Measurements from ENCODE around the gene PRKD2.
"Not testable (repeated sequence)": the region's sequence is repeated elsewhere in the genome, so short reads cannot be mapped to it uniquely, and the experiment has no call there.

The PRKD2 gene

DNA sequence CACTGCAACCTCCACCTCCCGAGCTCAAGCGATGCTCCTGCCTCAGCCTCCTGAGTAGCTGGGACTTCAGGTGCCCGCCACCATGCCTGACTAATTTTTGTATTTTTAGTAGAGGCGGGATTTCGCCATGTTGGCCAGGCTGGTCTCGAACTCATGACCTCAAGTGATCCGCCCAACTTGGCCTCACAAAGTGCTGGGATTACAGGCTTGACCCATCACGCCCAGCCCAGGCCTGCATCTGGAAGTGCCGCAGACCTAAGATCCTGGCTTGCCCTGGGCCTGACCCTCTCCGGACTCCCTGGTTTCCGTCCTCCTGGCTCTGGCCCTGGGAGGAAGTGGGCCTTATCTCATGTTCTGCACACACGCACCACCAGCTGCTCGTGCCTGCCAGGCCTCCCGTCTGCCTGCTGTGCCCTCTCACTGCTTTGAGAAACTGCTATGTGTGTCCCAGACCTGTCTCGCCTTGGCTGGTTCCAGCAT lies 87.3 kb downstream of the PRKD2 start:
- Histone ChIP-seq H3K4me1 (ENCODE audit: control insufficient read depth in 1 of 2, insufficient read depth in 1 of 2, low read depth in 1 of 2, low read length in 1 of 2) (peaks cover 9 to 15% of the 10 kb centered on the region in 2 experiments), H3K27ac (no peak overlapping the region)

GRCh38 chr19:46628970-46629369 lies 87.9 kb downstream of the PRKD2 start:
- not testable (repeated sequence) for H3K36me3 ChIP-seq; H3K4me1 ChIP-seq (ENCODE audit: control insufficient read depth in 1 of 2, insufficient read depth in 1 of 2, low read depth in 1 of 2, low read length in 1 of 2); H3K4me3 ChIP-seq (ENCODE audit: low read depth in 1 of 2, low read length in 1 of 2); H3K27ac ChIP-seq; H3K9me3 ChIP-seq
- H3K27me3 ChIP-seq, result peaks cover 63% of the 10 kb centered on the region

More for the DNA sequence above, 87.3 kb downstream of the PRKD2 start:
- no peaks in the 10 kb centered on the region for H3K9me3 ChIP-seq
- TF ChIP-seq, protein P1, sequence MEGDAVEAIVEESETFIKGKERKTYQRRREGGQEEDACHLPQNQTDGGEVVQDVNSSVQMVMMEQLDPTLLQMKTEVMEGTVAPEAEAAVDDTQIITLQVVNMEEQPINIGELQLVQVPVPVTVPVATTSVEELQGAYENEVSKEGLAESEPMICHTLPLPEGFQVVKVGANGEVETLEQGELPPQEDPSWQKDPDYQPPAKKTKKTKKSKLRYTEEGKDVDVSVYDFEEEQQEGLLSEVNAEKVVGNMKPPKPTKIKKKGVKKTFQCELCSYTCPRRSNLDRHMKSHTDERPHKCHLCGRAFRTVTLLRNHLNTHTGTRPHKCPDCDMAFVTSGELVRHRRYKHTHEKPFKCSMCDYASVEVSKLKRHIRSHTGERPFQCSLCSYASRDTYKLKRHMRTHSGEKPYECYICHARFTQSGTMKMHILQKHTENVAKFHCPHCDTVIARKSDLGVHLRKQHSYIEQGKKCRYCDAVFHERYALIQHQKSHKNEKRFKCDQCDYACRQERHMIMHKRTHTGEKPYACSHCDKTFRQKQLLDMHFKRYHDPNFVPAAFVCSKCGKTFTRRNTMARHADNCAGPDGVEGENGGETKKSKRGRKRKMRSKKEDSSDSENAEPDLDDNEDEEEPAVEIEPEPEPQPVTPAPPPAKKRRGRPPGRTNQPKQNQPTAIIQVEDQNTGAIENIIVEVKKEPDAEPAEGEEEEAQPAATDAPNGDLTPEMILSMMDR (IDR thresholded peaks at IDR 0.05), result no peak
- H3K4me3 ChIP-seq (ENCODE audit: low read depth in 1 of 2, low read length in 1 of 2), result no peak overlapping the region
- H3K36me3 ChIP-seq, result no peaks in the 10 kb centered on the region
- H3K27me3 ChIP-seq, result peaks cover 63% of the 10 kb centered on the region

GRCh38 chr19:46626446-46626845 lies 90.5 kb downstream of the PRKD2 start:
- Histone ChIP-seq H3K9me3 (no peaks in the 10 kb centered on the region), H3K4me3 (ENCODE audit: low read depth in 1 of 2, low read length in 1 of 2) (no peak overlapping the region), H3K36me3 (no peaks in the 10 kb centered on the region), H3K27ac (no peak overlapping the region), H3K4me1 (ENCODE audit: control insufficient read depth in 1 of 2, insufficient read depth in 1 of 2, low read depth in 1 of 2, low read length in 1 of 2) (no peaks in the 10 kb centered on the region), H3K27me3 (peaks cover 38% of the 10 kb centered on the region)
- TF ChIP-seq, protein P1 (IDR thresholded peaks at IDR 0.05), result no peak

- Histone ChIP-seq H3K27me3 (peaks cover 31% of the 10 kb centered on the region), H3K9me3 (no peaks in the 10 kb centered on the region), H3K4me1 (ENCODE audit: control insufficient read depth in 1 of 2, insufficient read depth in 1 of 2, low read depth in 1 of 2, low read length in 1 of 2) (no peaks in the 10 kb centered on the region), H3K27ac (no peak overlapping the region), H3K4me3 (ENCODE audit: low read depth in 1 of 2, low read length in 1 of 2) (no peak overlapping the region), H3K36me3 (no peaks in the 10 kb centered on the region)
- TF ChIP-seq, protein P1 (IDR thresholded peaks at IDR 0.05), result no peak
Measured at GRCh38 chr19:46625731-46626130, 91.2 kb downstream of the PRKD2 start.

GRCh38 chr19:46624958-46625661 lies 91.8 kb downstream of the PRKD2 start, which contains the start of gene PTGIR:
Gene PTGIR, minus strand, starts transcription at chr19:46625089. Its CDS starts 864 bp downstream, at chr19:46624225.
- Histone ChIP-seq H3K9me3 (no peaks in the 10 kb centered on the region), H3K4me1 (ENCODE audit: control insufficient read depth in 1 of 2, insufficient read depth in 1 of 2, low read depth in 1 of 2, low read length in 1 of 2) (peaks cover 0 to 2% of the 10 kb centered on the region in 2 experiments), H3K27ac (no peak within 1 kb of the TSS), H3K4me3 (ENCODE audit: low read depth in 1 of 2, low read length in 1 of 2) (no peak within 1 kb of the TSS), H3K36me3 (no peaks in the 10 kb centered on the region), H3K27me3 (peaks cover 29% of the 10 kb centered on the region)
- TF ChIP-seq, protein P1 (IDR thresholded peaks at IDR 0.05), result no peak

Data from neutrophil (primary cell).